Loucy (cell line): ENCODE data around the gene DOCK8.

Experiments
- H2AFZ ChIP-seq: fragments of 200-600 bp; sonication (generic); 2 replicates; pipeline ENCODE4 v1.6.0; 2016; ENCODE audit warnings: antibody characterized with exemption, mild to moderate bottlenecking, low read length, moderate library complexity
- H3F3A ChIP-seq: fragments of 200-600 bp; 2 replicates; pipeline ENCODE4 v1.6.0; 2016; ENCODE audit warnings: antibody characterized with exemption, low read depth, mild to moderate bottlenecking
- H3K27me3 ChIP-seq: fragments of 200-600 bp; sonication (generic); 2 replicates; pipeline ENCODE4 v1.6.1; 2014; ENCODE audit warnings: low read length, mild to moderate bottlenecking; ENCODE audit not compliant: insufficient read depth, poor library complexity, severe bottlenecking
- H3K36me3 ChIP-seq: fragments of 200-600 bp; sonication (generic); 2 replicates; pipeline ENCODE4 v1.6.1; 2016; ENCODE audit warnings: low read length; ENCODE audit not compliant: insufficient read depth
- H3K4me1 ChIP-seq: fragments of 200-600 bp; sonication (generic); 2 replicates; pipeline ENCODE4 v1.5.1; 2014; ENCODE audit warnings: low read length, mild to moderate bottlenecking; ENCODE audit not compliant: insufficient read depth, poor library complexity, severe bottlenecking
- H3K4me2 ChIP-seq: fragments of 200-600 bp; sonication (generic); 2 replicates; pipeline ENCODE4 v1.6.0; 2014; ENCODE audit warnings: antibody characterized with exemption, low read length, low read depth, mild to moderate bottlenecking; ENCODE audit not compliant: poor library complexity, severe bottlenecking
- H3K4me3 ChIP-seq: fragments of 200-600 bp; sonication (generic); 2 replicates; pipeline ENCODE4 v1.5.1; 2014; ENCODE audit warnings: low read length, mild to moderate bottlenecking, mixed read lengths; ENCODE audit not compliant: poor library complexity, severe bottlenecking
- H3K79me2 ChIP-seq: fragments of 200-600 bp; sonication (generic); 2 replicates; pipeline ENCODE4 v1.6.1; 2014; ENCODE audit warnings: low read length; ENCODE audit not compliant: insufficient read depth
- H3K9ac ChIP-seq: fragments of 200-600 bp; sonication (generic); 2 replicates; pipeline ENCODE4 v1.6.0; 2014; ENCODE audit warnings: mild to moderate bottlenecking, low read depth, low read length, moderate library complexity; ENCODE audit not compliant: poor library complexity, severe bottlenecking
- H3K9me2 ChIP-seq: fragments of 200-600 bp; sonication (generic); replicated peaks from 2 replicates; pipeline ENCODE4 v1.6.1; 2016; ENCODE audit warnings: low read depth, low read length, mixed read lengths
- H3K9me3 ChIP-seq: fragments of 200-600 bp; sonication (generic); 2 replicates; pipeline ENCODE4 v1.6.1; 2014; ENCODE audit warnings: mild to moderate bottlenecking, antibody characterized with exemption, low read length, low read depth; ENCODE audit not compliant: insufficient read depth
- H4K20me1 ChIP-seq: fragments of 200-600 bp; sonication (generic); 2 replicates; pipeline ENCODE4 v1.6.0; 2014; ENCODE audit warnings: antibody characterized with exemption, low read length, mild to moderate bottlenecking; ENCODE audit not compliant: insufficient read depth, poor library complexity, severe bottlenecking
- CTCF ChIP-seq: fragments of 200-600 bp; sonication (generic); conservative IDR thresholded peaks from 2 replicates; pipeline ENCODE4 v1.5.1; 2014; ENCODE audit warnings: mild to moderate bottlenecking, antibody characterized with exemption, low read length
- EZH2phosphoT487 ChIP-seq: fragments of 200-600 bp; IDR thresholded peaks from 2 replicates; pipeline ENCODE4 v1.6.1; 2018; ENCODE audit warnings: antibody characterized with exemption, mild to moderate bottlenecking, moderate library complexity, borderline replicate concordance

Gene DOCK8

GRCh38 chr9:311841-312240, 97.2 kb downstream of the DOCK8 start:
- Histone ChIP-seq H2AFZ (no peak overlapping the region), H4K20me1 (no peaks in the 10 kb centered on the region), H3K79me2 (no peaks in the 10 kb centered on the region)

GRCh38 chr9:312596-313320, 98.1 kb downstream of the DOCK8 start:
- Histone ChIP-seq H3K9me3 (no peaks in the 10 kb centered on the region), H3K36me3 (peaks cover 75% of the 10 kb centered on the region), H3K79me2 (no peaks in the 10 kb centered on the region), H3K4me1 (peaks cover 6% of the 10 kb centered on the region), H3K4me2 (no peak overlapping the region), H2AFZ (no peak overlapping the region), H3F3A (no peaks in the 10 kb centered on the region), H4K20me1 (no peaks in the 10 kb centered on the region), H3K27me3 (no peaks in the 10 kb centered on the region), H3K4me3 (no peak overlapping the region), H3K9me2 (no peaks in the 10 kb centered on the region), H3K9ac (no peak overlapping the region)
- TF ChIP-seq CTCF = no peak
- TF ChIP-seq EZH2phosphoT487 = no peak

More at GRCh38 chr9:311841-312240, 97.2 kb downstream of the DOCK8 start:
- Histone ChIP-seq H3K4me1 (peaks cover 2% of the 10 kb centered on the region), H3F3A (no peaks in the 10 kb centered on the region), H3K9me3 (no peaks in the 10 kb centered on the region), H3K27me3 (no peaks in the 10 kb centered on the region), H3K4me3 (no peak overlapping the region), H3K4me2 (no peak overlapping the region), H3K9ac (no peak overlapping the region), H3K36me3 (peaks cover 70% of the 10 kb centered on the region), H3K9me2 (no peaks in the 10 kb centered on the region)
- no peak for TF ChIP-seq CTCF
- TF ChIP-seq EZH2phosphoT487 = no peak

- H2AFZ ChIP-seq = no peak overlapping the region
- H3K4me2 ChIP-seq = peak overlapping the region; percentile 1
- peaks cover 82% of the 10 kb centered on the region for H3K36me3 ChIP-seq
- peak; percentile 57 for TF ChIP-seq CTCF
- no peak for TF ChIP-seq EZH2phosphoT487
- no peak overlapping the region for H3K4me3 ChIP-seq
- no peaks in the 10 kb centered on the region for H4K20me1 ChIP-seq
- no peaks in the 10 kb centered on the region for H3K27me3 ChIP-seq
- no peaks in the 10 kb centered on the region for H3K9me3 ChIP-seq
- H3K9me2 ChIP-seq = no peaks in the 10 kb centered on the region
- no peaks in the 10 kb centered on the region for H3K79me2 ChIP-seq
- H3K4me1 ChIP-seq = peaks cover 6% of the 10 kb centered on the region
- H3K9ac ChIP-seq = no peak overlapping the region
- H3F3A ChIP-seq = no peaks in the 10 kb centered on the region
These were observed 101.8 kb downstream of the DOCK8 start for GRCh38 chr9:316382-316965.
